Tibial artery (tissue), 4 donors: ENCODE measurements around the gene PLPP4.

Source experiments
- DNase-seq, 2 donors: peaks; one replicate each; pipeline ENCODE4 v3.0.0-alpha.2; 2019
- H3K27ac ChIP-seq, 2 donors: fragments of 200-600 bp; sonication (generic) in 1 of 2; 1 replicate in 1 of 2; 2 replicates in 1 of 2; pipeline ENCODE4 v1.5.1; 2018 to 2019; ENCODE audit warnings: mild to moderate bottlenecking in 1 of 2
- H3K27me3 ChIP-seq, 2 donors: fragments of 200-600 bp; sonication (generic) in 1 of 2; one replicate each; pipeline versions ENCODE4 v1.5.1 to v1.6.0; 2016 to 2019
- H3K36me3 ChIP-seq, 3 donors: fragments of 200-600 bp; sonication (generic) in 2 of 3; one replicate each; pipeline ENCODE4 v1.5.1; 2016 to 2019; ENCODE audit warnings: mild to moderate bottlenecking in 2 of 3
- H3K4me1 ChIP-seq, 4 donors: fragments of 200-600 bp; sonication (generic) in 2 of 4; 1 replicate in 3 of 4; 2 replicates in 1 of 4; pipeline ENCODE4 v1.5.1; 2016 to 2019
- H3K4me3 ChIP-seq, 2 donors: fragments of 200-600 bp; sonication (generic) in 1 of 2; 1 replicate in 1 of 2; 2 replicates in 1 of 2; pipeline ENCODE4 v1.5.1; 2018 to 2019; ENCODE audit warnings: mild to moderate bottlenecking in 2 of 2
- H3K9me3 ChIP-seq, 3 donors: fragments of 200-600 bp; sonication (generic) in 1 of 3; one replicate each; pipeline ENCODE4 v1.5.1; 2016 to 2019
- intact Hi-C: fragments of 100-400 bp; cut with DNase I; formaldehyde crosslinking; loops from one replicate; pipeline ENCODE4 v1.15.0; 2023; ENCODE audit warnings: low total_unique reads
- TF ChIP-seq, protein P1 (sequence below), 2 experiments: fragments of 200-600 bp in 1 of 2; fragments of 450-650 bp in 1 of 2; IDR thresholded peaks; one replicate each; pipeline ENCODE4 v1.5.1; 2017 to 2019; ENCODE audit warnings: antibody characterized with exemption in 2 of 2, mild to moderate bottlenecking in 1 of 2, moderate library complexity in 1 of 2

Gene PLPP4

DNA sequence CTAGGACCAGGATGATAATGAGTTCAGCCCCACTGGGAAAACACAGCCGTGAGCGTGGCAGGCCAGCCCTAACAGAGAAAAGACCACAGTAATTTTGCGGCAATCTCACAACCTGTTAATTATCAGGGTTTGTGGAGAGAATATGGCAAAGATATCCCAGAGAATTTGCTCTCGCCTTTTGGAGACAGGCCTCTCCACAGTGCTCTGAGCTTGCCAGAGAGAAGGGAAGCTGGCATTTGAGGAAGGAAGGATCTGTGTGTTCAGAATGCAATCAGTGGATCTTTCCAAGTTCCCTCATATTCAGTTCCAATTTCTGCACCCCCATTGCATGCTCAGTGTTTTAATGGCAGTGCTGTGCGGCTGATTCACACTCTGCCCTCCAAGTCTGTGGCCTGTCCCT lies 60.2 kb downstream of the PLPP4 start:
- no peaks in the 10 kb centered on the region for H3K4me1 ChIP-seq
- H3K4me3 ChIP-seq, result no peak overlapping the region
- TF ChIP-seq, protein P1, sequence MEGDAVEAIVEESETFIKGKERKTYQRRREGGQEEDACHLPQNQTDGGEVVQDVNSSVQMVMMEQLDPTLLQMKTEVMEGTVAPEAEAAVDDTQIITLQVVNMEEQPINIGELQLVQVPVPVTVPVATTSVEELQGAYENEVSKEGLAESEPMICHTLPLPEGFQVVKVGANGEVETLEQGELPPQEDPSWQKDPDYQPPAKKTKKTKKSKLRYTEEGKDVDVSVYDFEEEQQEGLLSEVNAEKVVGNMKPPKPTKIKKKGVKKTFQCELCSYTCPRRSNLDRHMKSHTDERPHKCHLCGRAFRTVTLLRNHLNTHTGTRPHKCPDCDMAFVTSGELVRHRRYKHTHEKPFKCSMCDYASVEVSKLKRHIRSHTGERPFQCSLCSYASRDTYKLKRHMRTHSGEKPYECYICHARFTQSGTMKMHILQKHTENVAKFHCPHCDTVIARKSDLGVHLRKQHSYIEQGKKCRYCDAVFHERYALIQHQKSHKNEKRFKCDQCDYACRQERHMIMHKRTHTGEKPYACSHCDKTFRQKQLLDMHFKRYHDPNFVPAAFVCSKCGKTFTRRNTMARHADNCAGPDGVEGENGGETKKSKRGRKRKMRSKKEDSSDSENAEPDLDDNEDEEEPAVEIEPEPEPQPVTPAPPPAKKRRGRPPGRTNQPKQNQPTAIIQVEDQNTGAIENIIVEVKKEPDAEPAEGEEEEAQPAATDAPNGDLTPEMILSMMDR (IDR thresholded peaks at IDR 0.05), result no peak
- intact Hi-C loops, result no loop called here
- H3K36me3 ChIP-seq, result no peaks in the 10 kb centered on the region
- H3K27me3 ChIP-seq, result no peaks in the 10 kb centered on the region
- no peak for DNase-seq
- H3K27ac ChIP-seq, result no peak overlapping the region
- H3K9me3 ChIP-seq, result no peaks in the 10 kb centered on the region

DNA sequence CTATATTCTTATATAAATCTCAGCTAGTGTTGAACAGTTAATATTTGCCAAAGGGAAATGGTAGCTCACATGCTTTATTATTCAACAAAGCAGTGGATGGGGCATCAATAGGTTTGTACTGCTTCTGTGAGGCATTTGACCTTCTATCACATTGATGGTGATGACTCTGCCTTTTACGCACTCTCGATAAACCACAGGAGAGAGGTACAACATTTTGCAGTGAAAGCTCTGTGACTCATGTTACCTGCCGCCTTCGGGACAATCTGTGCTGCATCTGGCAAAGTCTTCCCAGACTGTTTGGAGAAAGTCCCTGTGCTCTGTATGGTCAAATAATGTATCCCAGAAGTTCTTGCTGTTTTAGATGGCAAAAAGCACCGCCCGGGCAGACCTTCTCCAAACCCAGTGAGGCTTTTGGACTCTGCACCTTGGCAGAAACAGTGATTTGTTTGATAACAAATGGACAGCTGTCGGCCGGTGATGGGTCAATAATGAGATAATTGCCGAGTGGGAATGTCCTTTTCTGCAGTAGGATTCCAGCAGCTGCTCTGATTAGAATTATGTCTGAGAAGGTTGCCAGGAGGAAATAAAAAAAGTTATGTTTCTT lies 61.0 kb downstream of the PLPP4 start:
- TF ChIP-seq, protein P1 (IDR thresholded peaks at IDR 0.05), result no peak
- H3K9me3 ChIP-seq, result no peaks in the 10 kb centered on the region
- H3K4me1 ChIP-seq, result no peaks in the 10 kb centered on the region
- H3K27ac ChIP-seq, result no peak overlapping the region
- H3K36me3 ChIP-seq, result no peaks in the 10 kb centered on the region
- H3K27me3 ChIP-seq, result no peaks in the 10 kb centered on the region
- intact Hi-C loops, result no loop called here
- no peak for DNase-seq
- no peak overlapping the region for H3K4me3 ChIP-seq

DNA sequence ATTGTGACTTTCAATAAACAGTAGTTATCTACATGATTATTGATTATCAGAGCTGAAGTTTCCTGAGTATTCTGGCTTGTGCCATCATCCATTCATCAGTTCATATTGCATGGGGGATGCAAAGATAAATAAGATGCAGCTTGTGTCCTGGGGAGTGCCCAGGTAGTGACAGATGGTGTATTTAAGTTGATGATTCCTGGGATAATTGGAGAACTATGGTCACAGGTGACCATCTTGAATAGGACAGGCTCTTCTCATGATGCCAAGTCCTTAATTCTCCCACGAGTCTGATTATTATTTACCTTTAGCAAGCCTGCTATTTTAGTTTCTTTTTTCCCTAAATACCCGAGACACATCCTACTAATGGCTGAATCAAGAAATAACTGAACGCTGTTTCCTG lies 64.9 kb downstream of the PLPP4 start:
- no peaks in the 10 kb centered on the region for H3K9me3 ChIP-seq
- no peaks in the 10 kb centered on the region for H3K4me1 ChIP-seq
- intact Hi-C loops, result no loop called here
- no peak for DNase-seq
- no peak overlapping the region for H3K27ac ChIP-seq
- H3K4me3 ChIP-seq, result no peak overlapping the region
- H3K36me3 ChIP-seq, result no peaks in the 10 kb centered on the region
- TF ChIP-seq, protein P1 (IDR thresholded peaks at IDR 0.05), result no peak
- H3K27me3 ChIP-seq, result no peaks in the 10 kb centered on the region

DNA sequence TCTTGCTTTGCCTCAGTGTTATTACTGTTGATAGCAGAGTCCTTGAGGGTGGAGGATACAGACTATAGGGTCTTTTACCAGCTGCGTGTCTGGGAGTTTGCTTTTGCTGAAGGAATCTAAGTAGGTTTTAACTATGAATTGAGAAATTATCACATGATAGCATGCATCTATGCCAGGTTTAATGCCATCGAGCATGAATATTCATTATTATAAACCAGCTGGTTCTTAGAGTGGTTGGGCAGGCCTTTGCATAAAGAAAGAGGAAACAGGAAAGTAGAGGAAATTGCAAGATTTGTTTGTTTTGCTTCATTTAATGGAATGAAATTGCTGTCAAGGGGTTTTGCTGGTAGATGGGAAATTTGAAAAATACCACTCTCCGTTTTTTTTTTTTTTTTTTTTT lies 70.7 kb downstream of the PLPP4 start:
- TF ChIP-seq, protein P1 (IDR thresholded peaks at IDR 0.05), result no peak
- intact Hi-C loops, result no loop called here
- Histone ChIP-seq H3K36me3 (no peaks in the 10 kb centered on the region), H3K27ac (no peak overlapping the region), H3K9me3 (no peaks in the 10 kb centered on the region), H3K4me3 (no peak overlapping the region), H3K27me3 (no peaks in the 10 kb centered on the region), H3K4me1 (no peaks in the 10 kb centered on the region)
- no peak for DNase-seq

DNA sequence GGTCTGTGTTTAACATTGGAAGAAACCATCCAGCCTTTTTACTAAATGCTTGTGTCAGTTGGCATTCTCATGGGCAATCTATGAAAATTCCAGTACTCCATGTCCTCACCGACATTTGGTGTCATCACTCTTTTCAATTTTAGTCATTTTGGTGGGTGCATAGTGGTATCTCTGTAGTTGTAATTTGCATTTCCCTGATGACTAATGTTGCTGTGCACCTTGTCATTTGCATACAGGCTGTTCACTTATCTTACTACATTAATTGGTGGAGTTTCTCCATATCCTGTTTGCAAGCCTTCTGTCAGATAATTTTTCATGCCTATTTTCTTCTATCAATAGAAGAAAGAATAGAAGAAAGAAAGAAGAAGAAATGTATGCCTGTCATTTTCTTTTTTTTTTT lies 73.7 kb downstream of the PLPP4 start:
- no peak for DNase-seq
- Histone ChIP-seq H3K4me1 (no peaks in the 10 kb centered on the region), H3K27ac (no peak overlapping the region), H3K9me3 (no peaks in the 10 kb centered on the region), H3K4me3 (no peak overlapping the region), H3K36me3 (no peaks in the 10 kb centered on the region), H3K27me3 (no peaks in the 10 kb centered on the region)
- intact Hi-C loops, result no loop called here
- TF ChIP-seq, protein P1 (IDR thresholded peaks at IDR 0.05), result no peak

DNA sequence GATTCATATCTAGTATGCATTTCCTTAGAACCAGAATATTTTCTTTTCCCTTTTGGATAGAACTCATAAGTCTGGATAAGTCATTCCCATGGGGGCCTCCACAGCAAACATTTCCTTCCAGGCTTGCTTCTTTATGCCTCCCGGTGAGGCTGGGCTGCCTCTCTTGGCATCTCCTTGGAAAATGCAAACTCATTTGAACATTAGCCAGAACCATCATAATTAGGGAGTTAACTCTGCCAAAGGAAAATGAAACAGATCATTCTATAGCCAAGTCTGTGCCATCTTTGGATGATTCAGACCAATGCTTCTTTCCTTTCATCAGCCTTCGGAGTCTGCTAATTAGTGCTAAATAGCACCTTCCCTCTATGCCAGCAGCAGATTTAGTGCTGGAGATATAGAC lies 81.1 kb downstream of the PLPP4 start:
- H3K36me3 ChIP-seq, result no peaks in the 10 kb centered on the region
- H3K9me3 ChIP-seq, result no peaks in the 10 kb centered on the region
- no peaks in the 10 kb centered on the region for H3K4me1 ChIP-seq
- H3K27me3 ChIP-seq, result no peaks in the 10 kb centered on the region
- intact Hi-C loops, result no loop called here
- no peak for DNase-seq
- no peak overlapping the region for H3K4me3 ChIP-seq
- no peak overlapping the region for H3K27ac ChIP-seq
- TF ChIP-seq, protein P1 (IDR thresholded peaks at IDR 0.05), result no peak
